ENCODE measurements around the gene NPFFR2. TPM values are rescaled to one million over a fixed set of nuclear protein-coding genes. Genes with fewer than 3 reads are reported as not detected.
"Not testable (repeated sequence)": the region's sequence is repeated elsewhere in the genome, so short reads cannot be mapped to it uniquely, and the experiment has no call there.

Gene NPFFR2
- total RNA-seq, 1 experiment from 2014 or later: not detected

DNA sequence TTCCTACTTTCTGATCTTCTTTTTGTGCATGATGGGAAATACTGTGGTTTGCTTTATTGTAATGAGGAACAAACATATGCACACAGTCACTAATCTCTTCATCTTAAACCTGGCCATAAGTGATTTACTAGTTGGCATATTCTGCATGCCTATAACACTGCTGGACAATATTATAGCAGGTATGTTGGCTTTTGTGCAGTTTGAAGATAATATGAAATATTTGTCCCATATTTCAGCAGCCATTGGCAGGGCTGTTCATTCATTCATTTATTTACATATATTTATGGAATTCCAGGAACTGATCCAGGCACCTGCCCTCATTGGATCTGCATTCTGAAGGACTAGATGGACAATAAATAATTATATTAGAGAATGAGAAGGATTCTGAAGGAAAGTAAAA, 96.9 kb downstream of the NPFFR2 start (continued):
- no peak for TF ChIP-seq CBX3 (IDR thresholded peaks at IDR 0.05; ENCODE audit: low read depth)

- ChIA-PET CTCF (no interaction called here), POLR2A (no interaction called here), RAD21 (ENCODE audit: low non-redundant PET in 1 of 2, low total read pairs in 2 of 2, uncharacterized antibody in 2 of 2, unreplicated experiment in 2 of 2) (no interaction called here)
- DNase-seq (ENCODE audit: low read depth, low spot score) (no peak), ATAC-seq (no peak)
- Histone ChIP-seq H3K36me3 (ENCODE audit: control insufficient read depth in 1 of 2, insufficient read depth in 2 of 2, low read length in 2 of 2) (no peaks in the 10 kb centered on the region), H3K4me1 (ENCODE audit: control insufficient read depth in 1 of 2, insufficient read depth in 2 of 2, low read length in 2 of 2) (no peaks in the 10 kb centered on the region), H3K9ac (ENCODE audit: low read length) (no peak overlapping the region), H2AFZ (ENCODE audit: low read depth, low read length, poor library complexity, severe bottlenecking) (no peak overlapping the region), H3K4me2 (ENCODE audit: low read length) (no peak overlapping the region), H3K79me2 (ENCODE audit: insufficient read depth, low read length) (no peaks in the 10 kb centered on the region), H3K27ac (ENCODE audit: low read depth, low read length) (no peak overlapping the region), H3K4me3 (replicated peaks in 1 of 2; ENCODE audit: low read depth in 1 of 2, low read length in 2 of 2) (no peak overlapping the region), H3K9me3 (ENCODE audit: control insufficient read depth in 1 of 2, insufficient read depth in 1 of 2, low read depth in 1 of 2, low read length in 2 of 2) (peaks cover 0 to 4% of the 10 kb centered on the region in 2 experiments; a peak in 2 of 4 replicates), H3K27me3 (ENCODE audit: insufficient read depth, low read length) (no peaks in the 10 kb centered on the region), H3K9me2 (ENCODE audit: insufficient read depth) (no peaks in the 10 kb centered on the region), H4K20me1 (ENCODE audit: insufficient read depth) (no peaks in the 10 kb centered on the region)
- no TSS peak for BruUV-seq (replicated peaks)
- intact Hi-C loops (cut with micrococcal nuclease): no loop called here
- TF ChIP-seq ZNF274 (IDR thresholded peaks at IDR 0.05; ENCODE audit: low read depth, low read length) (no peak), RAD21 (IDR thresholded peaks at IDR 0.05; ENCODE audit: low read depth) (no peak), ATF3 (IDR thresholded peaks at IDR 0.05) (no peak), CTCF (IDR thresholded peaks at IDR 0.05 in 2 of 3, conservative IDR thresholded peaks at IDR 0.05 in 1 of 3; ENCODE audit: borderline replicate concordance in 1 of 3, insufficient read depth in 1 of 3, low read depth in 2 of 3, low read length in 2 of 3) (no peak)
- TF ChIP-seq, protein P1, sequence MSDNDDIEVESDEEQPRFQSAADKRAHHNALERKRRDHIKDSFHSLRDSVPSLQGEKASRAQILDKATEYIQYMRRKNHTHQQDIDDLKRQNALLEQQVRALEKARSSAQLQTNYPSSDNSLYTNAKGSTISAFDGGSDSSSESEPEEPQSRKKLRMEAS (IDR thresholded peaks at IDR 0.05): no peak
These were observed 104.6 kb downstream of the NPFFR2 start for GRCh38 chr4:72136429-72136828.

- POLR2A ChIA-PET; H3K79me2 ChIP-seq (ENCODE audit: insufficient read depth, low read length); intact Hi-C loops (cut with micrococcal nuclease); CTCF ChIA-PET; H4K20me1 ChIP-seq (ENCODE audit: insufficient read depth); RAD21 ChIA-PET (ENCODE audit: low non-redundant PET in 1 of 2, low total read pairs in 2 of 2, uncharacterized antibody in 2 of 2, unreplicated experiment in 2 of 2); H3K4me1 ChIP-seq (ENCODE audit: control insufficient read depth in 1 of 2, insufficient read depth in 2 of 2, low read length in 2 of 2); H3K9me2 ChIP-seq (ENCODE audit: insufficient read depth); H3K36me3 ChIP-seq (ENCODE audit: control insufficient read depth in 1 of 2, insufficient read depth in 2 of 2, low read length in 2 of 2); H3K4me2 ChIP-seq (ENCODE audit: low read length); H3K27ac ChIP-seq (ENCODE audit: low read depth, low read length); ATAC-seq; BruUV-seq (replicated peaks); H3K4me3 ChIP-seq (replicated peaks in 1 of 2; ENCODE audit: low read depth in 1 of 2, low read length in 2 of 2); H3K9me3 ChIP-seq (ENCODE audit: control insufficient read depth in 1 of 2, insufficient read depth in 1 of 2, low read depth in 1 of 2, low read length in 2 of 2); DNase-seq (ENCODE audit: low read depth, low spot score); H3K27me3 ChIP-seq (ENCODE audit: insufficient read depth, low read length); H2AFZ ChIP-seq (ENCODE audit: low read depth, low read length, poor library complexity, severe bottlenecking); H3K9ac ChIP-seq (ENCODE audit: low read length): not testable (repeated sequence)
These were observed 108.2 kb downstream of the NPFFR2 start for GRCh38 chr4:72139997-72140396.

All from HCT116 (cell line).